MCF 10A (cell line): ENCODE measurements around the gene PIK3C2G. TPM values are rescaled to one million over a fixed set of nuclear protein-coding genes. Genes with fewer than 3 reads are reported as not detected.
A peak's percentile ranks its signal among the peaks of the same experiment; 100 is the strongest.

ENCODE experiments used
- BruUV-seq: library from RNA; stranded (reverse); fragments of 400-500 nt; replicated peaks from 2 replicates; lab custom pipeline; 2021; lab: Mats Ljungman, UMichigan
- CTCF ChIA-PET: fragments of 300-600 bp; sonication (Branson Sonifier 250); formaldehyde crosslinking; extraction: SDS; loops from one replicate; lab custom pipeline; 2021; ENCODE audit warnings: antibody characterized with exemption, inconsistent platforms; lab: Yijun Ruan, JAX
- POLR2A ChIA-PET: fragments of 300-600, 350-650 bp; sonication (Branson Sonifier 250); formaldehyde crosslinking; extraction: SDS; loops from one replicate; lab custom pipeline; 2020; ENCODE audit warnings: antibody characterized with exemption, inconsistent platforms; lab: Yijun Ruan, JAX
- DNase-seq: peaks from one replicate; pipeline ENCODE4 v3.0.0-alpha.2; 2018; ENCODE audit not compliant: unreplicated experiment
- H3K27ac Mint-ChIP-seq: one replicate; pipeline ENCODE4 v1.8.0; 2022; ENCODE audit warnings: mild to moderate bottlenecking, low read depth, mixed read lengths; ENCODE audit not compliant: unreplicated experiment
- H3K27me3 Mint-ChIP-seq: one replicate; pipeline ENCODE4 v1.8.0; 2022; ENCODE audit warnings: mixed read lengths; ENCODE audit not compliant: insufficient read depth, unreplicated experiment
- H3K36me3 Mint-ChIP-seq: one replicate; pipeline ENCODE4 v1.8.0; 2022; ENCODE audit warnings: mild to moderate bottlenecking, moderate library complexity, mixed read lengths; ENCODE audit not compliant: insufficient read depth, unreplicated experiment
- H3K4me1 Mint-ChIP-seq: one replicate; pipeline ENCODE4 v1.8.0; 2022; ENCODE audit warnings: mixed read lengths; ENCODE audit not compliant: insufficient read depth, unreplicated experiment
- H3K4me3 Mint-ChIP-seq: one replicate; pipeline ENCODE4 v1.8.0; 2022; ENCODE audit warnings: mild to moderate bottlenecking, moderate library complexity, mixed read lengths; ENCODE audit not compliant: unreplicated experiment
- H3K9me3 Mint-ChIP-seq: one replicate; pipeline ENCODE4 v1.8.0; 2022; ENCODE audit warnings: mixed read lengths; ENCODE audit not compliant: unreplicated experiment
- CTCF ChIP-seq: fragments of 200-600 bp; IDR thresholded peaks from one replicate; pipeline ENCODE4 v1.8.0; 2022; ENCODE audit warnings: antibody characterized with exemption, mild to moderate bottlenecking; ENCODE audit not compliant: unreplicated experiment
- intact Hi-C: fragments of 100-400 bp; cut with micrococcal nuclease; formaldehyde crosslinking; loops from 2 replicates; pipeline ENCODE4 v1.14.1; 2022
- total RNA-seq: library from RNA; stranded (reverse); gene quantifications from 2 replicates; pipeline ENCODE4 v1.2.3, GENCODE V29; 2022

Gene PIK3C2G
- total RNA-seq, 1 experiment from 2014 or later: 10.6 TPM

- intact Hi-C loops: loop anchor here (10.0 kb wide), 1 partner anchor 1022 kb away; no protein-coding TSS in a partner anchor
- Mint-ChIP-seq H3K36me3 (peaks cover 8% of the 10 kb centered on the region), H3K27me3 (no peaks in the 10 kb centered on the region), H3K4me3 (peak overlapping the region; percentile 76), H3K9me3 (no peaks in the 10 kb centered on the region), H3K4me1 (peaks cover 33% of the 10 kb centered on the region), H3K27ac (peak overlapping the region; percentile 100)
- TF ChIP-seq CTCF: no peak
- DNase-seq: peak; percentile 81
- ChIA-PET CTCF (interaction anchor here (0.6 to 2.5 kb wide), 9 partner anchors 9 to 57 kb away, joined by 3 to 45 read pairs (median 5); no protein-coding TSS in a partner anchor), POLR2A (interaction anchor here (1.0 to 15.1 kb wide), 11 partner anchors 10 to 869 kb away, joined by 3 to 443 read pairs (median 8); no protein-coding TSS in a partner anchor)
- BruUV-seq: no TSS peak
Observed at GRCh38 chr12:18262514-18262913, 1.2 kb downstream of the PIK3C2G start.

- peak overlapping the region; percentile 100 for H3K27ac Mint-ChIP-seq
- POLR2A ChIA-PET: interaction anchor here (0.6 to 15.1 kb wide), 9 partner anchors 8 to 391 kb away, joined by 3 to 443 read pairs (median 3); no protein-coding TSS in a partner anchor
- CTCF ChIA-PET: interaction anchor here (0.7 to 2.2 kb wide), 4 partner anchors 25 to 55 kb away, joined by 3 to 7 read pairs (median 4); no protein-coding TSS in a partner anchor
- peak; percentile 53 for DNase-seq
- BruUV-seq: no TSS peak
- H3K9me3 Mint-ChIP-seq: no peaks in the 10 kb centered on the region
- H3K36me3 Mint-ChIP-seq: peaks cover 4% of the 10 kb centered on the region
- peaks cover 15% of the 10 kb centered on the region for H3K4me1 Mint-ChIP-seq
- intact Hi-C loops: loop anchor here (1.0 to 10.0 kb wide), 2 partner anchors 56 to 1020 kb away; no protein-coding TSS in a partner anchor
- no peak for TF ChIP-seq CTCF
- H3K4me3 Mint-ChIP-seq: peak overlapping the region; percentile 76
- no peaks in the 10 kb centered on the region for H3K27me3 Mint-ChIP-seq
Observed at GRCh38 chr12:18264581-18265075, 3.3 kb downstream of the PIK3C2G start.

GRCh38 chr12:18267427-18268099, 6.2 kb downstream of the PIK3C2G start:
- no peak for TF ChIP-seq CTCF
- peak; percentile 56 for DNase-seq
- ChIA-PET POLR2A (interaction anchor here (0.7 to 15.1 kb wide), 9 partner anchors 7 to 739 kb away, joined by 3 to 443 read pairs (median 5); partner anchors contain the start of gene PIK3C2G), CTCF (interaction anchor here (0.7 kb wide), 1 partner anchor 48 kb away, joined by 3 read pairs; no protein-coding TSS in a partner anchor)
- Mint-ChIP-seq H3K9me3 (peaks cover 1% of the 10 kb centered on the region), H3K36me3 (peaks cover 6% of the 10 kb centered on the region), H3K27ac (peak overlapping the region; percentile 100), H3K4me3 (peak overlapping the region; percentile 76), H3K4me1 (peaks cover 11% of the 10 kb centered on the region), H3K27me3 (no peaks in the 10 kb centered on the region)
- intact Hi-C loops: loop anchor here (2.0 to 10.0 kb wide), 2 partner anchors 29 to 1017 kb away; no protein-coding TSS in a partner anchor
- no TSS peak for BruUV-seq
